ENCODE data around the gene TRIM67. TPM values are rescaled to one million over a fixed set of nuclear protein-coding genes. Genes with fewer than 3 reads are reported as not detected.

The TRIM67 gene
- total and polyA plus RNA-seq, 9 of the 15 experiments (the other 6 are each of a cell fraction or from before 2014, with no cell fraction given), result 0.04 to 0.60 (median 0.31) TPM

DNA sequence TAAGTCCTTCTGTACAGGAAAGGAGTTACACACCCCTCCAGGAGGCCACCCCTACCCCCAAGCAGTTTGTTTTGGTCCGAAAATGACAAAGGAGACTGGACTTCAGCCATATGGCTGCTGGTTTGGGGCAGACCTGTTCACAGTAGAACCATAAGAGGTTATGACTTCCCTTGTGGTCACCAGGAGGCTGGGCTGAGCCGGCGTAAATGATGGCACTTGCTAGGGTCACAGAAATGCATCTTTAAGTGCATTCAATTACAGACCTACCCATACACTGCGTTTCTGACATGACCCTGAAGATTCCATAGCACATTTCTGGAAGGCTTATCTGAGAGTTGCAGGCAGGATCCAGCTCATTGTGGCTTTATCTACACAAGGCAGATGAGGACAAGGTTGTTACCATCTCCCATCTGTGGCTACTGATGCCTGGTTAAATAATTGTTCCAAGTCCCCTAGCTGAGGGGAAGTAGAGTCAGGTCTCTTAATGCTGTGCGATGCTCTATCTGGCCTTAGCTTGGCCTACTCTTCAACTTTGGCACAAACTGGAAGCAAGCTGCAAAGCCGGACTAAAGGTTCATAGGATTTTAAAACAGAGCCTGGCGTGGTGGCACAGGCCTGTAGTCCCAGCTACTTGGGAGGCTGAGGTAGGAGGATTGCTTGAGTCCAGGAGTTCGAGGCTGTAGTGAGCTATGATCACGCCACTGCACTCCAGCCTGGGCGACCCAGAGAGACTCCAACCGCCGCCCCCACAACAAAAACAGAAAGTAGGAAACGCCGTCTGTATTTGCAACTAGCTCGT lies 1.7 kb upstream of the TRIM67 start (continued):
- TF ChIP-seq, protein P1, sequence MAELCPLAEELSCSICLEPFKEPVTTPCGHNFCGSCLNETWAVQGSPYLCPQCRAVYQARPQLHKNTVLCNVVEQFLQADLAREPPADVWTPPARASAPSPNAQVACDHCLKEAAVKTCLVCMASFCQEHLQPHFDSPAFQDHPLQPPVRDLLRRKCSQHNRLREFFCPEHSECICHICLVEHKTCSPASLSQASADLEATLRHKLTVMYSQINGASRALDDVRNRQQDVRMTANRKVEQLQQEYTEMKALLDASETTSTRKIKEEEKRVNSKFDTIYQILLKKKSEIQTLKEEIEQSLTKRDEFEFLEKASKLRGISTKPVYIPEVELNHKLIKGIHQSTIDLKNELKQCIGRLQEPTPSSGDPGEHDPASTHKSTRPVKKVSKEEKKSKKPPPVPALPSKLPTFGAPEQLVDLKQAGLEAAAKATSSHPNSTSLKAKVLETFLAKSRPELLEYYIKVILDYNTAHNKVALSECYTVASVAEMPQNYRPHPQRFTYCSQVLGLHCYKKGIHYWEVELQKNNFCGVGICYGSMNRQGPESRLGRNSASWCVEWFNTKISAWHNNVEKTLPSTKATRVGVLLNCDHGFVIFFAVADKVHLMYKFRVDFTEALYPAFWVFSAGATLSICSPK (IDR thresholded peaks at IDR 0.05; ENCODE audit: borderline replicate concordance), result no peak
- TF ChIP-seq RNF2 (IDR thresholded peaks at IDR 0.05), result peak; percentile 91
- no peak for TF ChIP-seq ZNF444 (CRISPR knock-in tag; IDR thresholded peaks at IDR 0.05)
- TF ChIP-seq, protein P2, sequence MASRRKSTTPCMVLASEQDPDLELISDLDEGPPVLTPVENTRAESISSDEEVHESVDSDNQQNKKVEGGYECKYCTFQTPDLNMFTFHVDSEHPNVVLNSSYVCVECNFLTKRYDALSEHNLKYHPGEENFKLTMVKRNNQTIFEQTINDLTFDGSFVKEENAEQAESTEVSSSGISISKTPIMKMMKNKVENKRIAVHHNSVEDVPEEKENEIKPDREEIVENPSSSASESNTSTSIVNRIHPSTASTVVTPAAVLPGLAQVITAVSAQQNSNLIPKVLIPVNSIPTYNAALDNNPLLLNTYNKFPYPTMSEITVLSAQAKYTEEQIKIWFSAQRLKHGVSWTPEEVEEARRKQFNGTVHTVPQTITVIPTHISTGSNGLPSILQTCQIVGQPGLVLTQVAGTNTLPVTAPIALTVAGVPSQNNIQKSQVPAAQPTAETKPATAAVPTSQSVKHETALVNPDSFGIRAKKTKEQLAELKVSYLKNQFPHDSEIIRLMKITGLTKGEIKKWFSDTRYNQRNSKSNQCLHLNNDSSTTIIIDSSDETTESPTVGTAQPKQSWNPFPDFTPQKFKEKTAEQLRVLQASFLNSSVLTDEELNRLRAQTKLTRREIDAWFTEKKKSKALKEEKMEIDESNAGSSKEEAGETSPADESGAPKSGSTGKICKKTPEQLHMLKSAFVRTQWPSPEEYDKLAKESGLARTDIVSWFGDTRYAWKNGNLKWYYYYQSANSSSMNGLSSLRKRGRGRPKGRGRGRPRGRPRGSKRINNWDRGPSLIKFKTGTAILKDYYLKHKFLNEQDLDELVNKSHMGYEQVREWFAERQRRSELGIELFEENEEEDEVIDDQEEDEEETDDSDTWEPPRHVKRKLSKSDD (conservative IDR thresholded peaks at IDR 0.05; ENCODE audit: low read length), result no peak
- no peak; the same call in 1 of the 2 replicates for TF ChIP-seq ZNF431 (CRISPR knock-in tag; IDR thresholded peaks at IDR 0.05)
- TF ChIP-seq, protein P3, sequence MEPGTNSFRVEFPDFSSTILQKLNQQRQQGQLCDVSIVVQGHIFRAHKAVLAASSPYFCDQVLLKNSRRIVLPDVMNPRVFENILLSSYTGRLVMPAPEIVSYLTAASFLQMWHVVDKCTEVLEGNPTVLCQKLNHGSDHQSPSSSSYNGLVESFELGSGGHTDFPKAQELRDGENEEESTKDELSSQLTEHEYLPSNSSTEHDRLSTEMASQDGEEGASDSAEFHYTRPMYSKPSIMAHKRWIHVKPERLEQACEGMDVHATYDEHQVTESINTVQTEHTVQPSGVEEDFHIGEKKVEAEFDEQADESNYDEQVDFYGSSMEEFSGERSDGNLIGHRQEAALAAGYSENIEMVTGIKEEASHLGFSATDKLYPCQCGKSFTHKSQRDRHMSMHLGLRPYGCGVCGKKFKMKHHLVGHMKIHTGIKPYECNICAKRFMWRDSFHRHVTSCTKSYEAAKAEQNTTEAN (CRISPR knock-in tag; IDR thresholded peaks at IDR 0.05), result no peak
- TF ChIP-seq EWSR1 (IDR thresholded peaks at IDR 0.05; ENCODE audit: borderline replicate concordance, low read depth, partially characterized antibody), result no peak
- TF ChIP-seq, protein P4, sequence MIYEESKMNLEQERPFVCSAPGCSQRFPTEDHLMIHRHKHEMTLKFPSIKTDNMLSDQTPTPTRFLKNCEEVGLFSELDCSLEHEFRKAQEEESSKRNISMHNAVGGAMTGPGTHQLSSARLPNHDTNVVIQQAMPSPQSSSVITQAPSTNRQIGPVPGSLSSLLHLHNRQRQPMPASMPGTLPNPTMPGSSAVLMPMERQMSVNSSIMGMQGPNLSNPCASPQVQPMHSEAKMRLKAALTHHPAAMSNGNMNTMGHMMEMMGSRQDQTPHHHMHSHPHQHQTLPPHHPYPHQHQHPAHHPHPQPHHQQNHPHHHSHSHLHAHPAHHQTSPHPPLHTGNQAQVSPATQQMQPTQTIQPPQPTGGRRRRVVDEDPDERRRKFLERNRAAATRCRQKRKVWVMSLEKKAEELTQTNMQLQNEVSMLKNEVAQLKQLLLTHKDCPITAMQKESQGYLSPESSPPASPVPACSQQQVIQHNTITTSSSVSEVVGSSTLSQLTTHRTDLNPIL (CRISPR knock-in tag; IDR thresholded peaks at IDR 0.05), result no peak
- TF ChIP-seq CBX1 (IDR thresholded peaks at IDR 0.05; ENCODE audit: low read depth), result no peak
- no peak for TF ChIP-seq ZNF232 (CRISPR knock-in tag; IDR thresholded peaks at IDR 0.05)
- peak; percentile 98 for TF ChIP-seq POLR2AphosphoS5 (IDR thresholded peaks at IDR 0.05; ENCODE audit: control insufficient read depth, insufficient read depth, low read depth, low read length)
- peak; percentile 87; the same call in 1 of the 2 replicates for TF ChIP-seq HLTF (IDR thresholded peaks at IDR 0.05)
- TF ChIP-seq, protein P5, sequence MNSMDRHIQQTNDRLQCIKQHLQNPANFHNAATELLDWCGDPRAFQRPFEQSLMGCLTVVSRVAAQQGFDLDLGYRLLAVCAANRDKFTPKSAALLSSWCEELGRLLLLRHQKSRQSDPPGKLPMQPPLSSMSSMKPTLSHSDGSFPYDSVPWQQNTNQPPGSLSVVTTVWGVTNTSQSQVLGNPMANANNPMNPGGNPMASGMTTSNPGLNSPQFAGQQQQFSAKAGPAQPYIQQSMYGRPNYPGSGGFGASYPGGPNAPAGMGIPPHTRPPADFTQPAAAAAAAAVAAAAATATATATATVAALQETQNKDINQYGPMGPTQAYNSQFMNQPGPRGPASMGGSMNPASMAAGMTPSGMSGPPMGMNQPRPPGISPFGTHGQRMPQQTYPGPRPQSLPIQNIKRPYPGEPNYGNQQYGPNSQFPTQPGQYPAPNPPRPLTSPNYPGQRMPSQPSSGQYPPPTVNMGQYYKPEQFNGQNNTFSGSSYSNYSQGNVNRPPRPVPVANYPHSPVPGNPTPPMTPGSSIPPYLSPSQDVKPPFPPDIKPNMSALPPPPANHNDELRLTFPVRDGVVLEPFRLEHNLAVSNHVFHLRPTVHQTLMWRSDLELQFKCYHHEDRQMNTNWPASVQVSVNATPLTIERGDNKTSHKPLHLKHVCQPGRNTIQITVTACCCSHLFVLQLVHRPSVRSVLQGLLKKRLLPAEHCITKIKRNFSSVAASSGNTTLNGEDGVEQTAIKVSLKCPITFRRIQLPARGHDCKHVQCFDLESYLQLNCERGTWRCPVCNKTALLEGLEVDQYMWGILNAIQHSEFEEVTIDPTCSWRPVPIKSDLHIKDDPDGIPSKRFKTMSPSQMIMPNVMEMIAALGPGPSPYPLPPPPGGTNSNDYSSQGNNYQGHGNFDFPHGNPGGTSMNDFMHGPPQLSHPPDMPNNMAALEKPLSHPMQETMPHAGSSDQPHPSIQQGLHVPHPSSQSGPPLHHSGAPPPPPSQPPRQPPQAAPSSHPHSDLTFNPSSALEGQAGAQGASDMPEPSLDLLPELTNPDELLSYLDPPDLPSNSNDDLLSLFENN (IDR thresholded peaks at IDR 0.05; ENCODE audit: low read depth in 2 of 2, low read length in 2 of 2), result peak in 1 of 2 experiments; percentile 99; a peak in 2 of 4 replicates
- TF ChIP-seq RBM14 (IDR thresholded peaks at IDR 0.05; ENCODE audit: borderline replicate concordance, insufficient read depth, low read depth, low read length), result no peak
- TF ChIP-seq NRF1 (conservative IDR thresholded peaks at IDR 0.05 in 1 of 2, IDR thresholded peaks at IDR 0.05 in 1 of 2), result peak; percentile 51 to 60
- no peak for TF ChIP-seq U2AF2 (optimal IDR thresholded peaks at IDR 0.05; ENCODE audit: low read depth, low read length)

Measured in K562 (cell line).